ENCODE results near the gene LRIG1.

LRIG1 gene

GRCh38 chr3:66399529-66400232 is 101.1 kb downstream of the LRIG1 start:
- Mint-ChIP-seq H3K4me3 (no peak overlapping the region), H3K4me1 (peaks cover 68% of the 10 kb centered on the region), H3K27ac (no peak overlapping the region), H3K9me3 (no peaks in the 10 kb centered on the region), H3K36me3 (ENCODE audit: low read depth) (peaks cover 37% of the 10 kb centered on the region), H3K27me3 (ENCODE audit: low read depth) (no peaks in the 10 kb centered on the region)
- TF ChIP-seq CTCF (IDR thresholded peaks at IDR 0.05; ENCODE audit: unreplicated experiment in 3 of 3), result no peak

- H3K36me3 Mint-ChIP-seq (ENCODE audit: low read depth), result peaks cover 39% of the 10 kb centered on the region
- H3K4me1 Mint-ChIP-seq, result peaks cover 74% of the 10 kb centered on the region
- H3K4me3 Mint-ChIP-seq, result no peak overlapping the region
- no peak for TF ChIP-seq CTCF (IDR thresholded peaks at IDR 0.05; ENCODE audit: unreplicated experiment in 3 of 3)
- peak overlapping the region; percentile 41 to 92 (median 69) for H3K27ac Mint-ChIP-seq
- H3K9me3 Mint-ChIP-seq, result no peaks in the 10 kb centered on the region
- no peaks in the 10 kb centered on the region for H3K27me3 Mint-ChIP-seq (ENCODE audit: low read depth)
Measured at GRCh38 chr3:66398228-66399025, 102.4 kb downstream of the LRIG1 start.

- Mint-ChIP-seq H3K9me3 (no peaks in the 10 kb centered on the region), H3K27me3 (ENCODE audit: low read depth) (no peaks in the 10 kb centered on the region), H3K27ac (peak overlapping the region in 1 of 3 experiments; percentile 69), H3K4me1 (peaks cover 74% of the 10 kb centered on the region), H3K36me3 (ENCODE audit: low read depth) (peaks cover 44% of the 10 kb centered on the region), H3K4me3 (no peak overlapping the region)
- TF ChIP-seq CTCF (IDR thresholded peaks at IDR 0.05; ENCODE audit: unreplicated experiment in 3 of 3), result no peak
Measured at GRCh38 chr3:66397745-66398144, 103.1 kb downstream of the LRIG1 start.

GRCh38 chr3:66396888-66397287 is 103.9 kb downstream of the LRIG1 start:
- Mint-ChIP-seq H3K4me1 (peaks cover 73% of the 10 kb centered on the region), H3K27me3 (ENCODE audit: low read depth) (no peaks in the 10 kb centered on the region), H3K36me3 (ENCODE audit: low read depth) (peaks cover 52% of the 10 kb centered on the region), H3K27ac (no peak overlapping the region), H3K9me3 (no peaks in the 10 kb centered on the region), H3K4me3 (no peak overlapping the region)
- no peak for TF ChIP-seq CTCF (IDR thresholded peaks at IDR 0.05; ENCODE audit: unreplicated experiment in 3 of 3)

GRCh38 chr3:66396161-66396760 is 104.6 kb downstream of the LRIG1 start:
- Mint-ChIP-seq H3K4me3 (no peak overlapping the region), H3K27ac (no peak overlapping the region), H3K36me3 (ENCODE audit: low read depth) (peaks cover 55% of the 10 kb centered on the region), H3K9me3 (no peaks in the 10 kb centered on the region), H3K4me1 (peaks cover 67% of the 10 kb centered on the region), H3K27me3 (ENCODE audit: low read depth) (no peaks in the 10 kb centered on the region)
- TF ChIP-seq CTCF (IDR thresholded peaks at IDR 0.05; ENCODE audit: unreplicated experiment in 3 of 3), result no peak

All from nephron (organoid).